PC-9 (cell line): ENCODE measurements around the gene GMNN.
"Not testable (repeated sequence)": the region's sequence is repeated elsewhere in the genome, so short reads cannot be mapped to it uniquely, and the experiment has no call there.

Experiments used
- EZH2 ChIP-seq: fragments of 200-600 bp; sonication (generic); IDR thresholded peaks from 2 replicates; pipeline ENCODE4 v1.8.0; 2017; ENCODE audit warnings: antibody characterized with exemption, low read depth
- TF ChIP-seq, protein P1 (sequence below): fragments of 200-600 bp; sonication (generic); conservative IDR thresholded peaks from 2 replicates; pipeline ENCODE4 v1.6.1; 2017; ENCODE audit warnings: mixed run types, antibody characterized with exemption, mild to moderate bottlenecking, moderate library complexity

DNA sequence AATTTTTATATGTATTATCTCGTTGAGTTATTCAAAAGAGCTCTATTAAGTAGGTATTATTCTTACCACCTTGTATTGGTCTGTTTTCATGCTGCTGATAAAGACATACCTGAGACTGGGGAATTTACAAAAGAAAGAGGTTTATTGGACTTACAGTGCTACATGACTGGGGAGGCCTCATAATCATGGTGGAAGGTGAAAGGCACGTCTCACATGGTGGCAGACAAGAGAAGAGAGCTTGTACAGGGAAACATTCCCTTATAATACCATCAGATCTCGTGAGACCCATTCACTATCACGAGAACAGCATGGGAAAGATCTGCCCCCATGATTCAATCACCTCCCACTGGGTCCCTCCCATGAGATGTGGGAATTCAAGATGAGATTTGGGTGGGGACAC is 20.4 kb upstream of the GMNN start:
- TF ChIP-seq, protein P1, sequence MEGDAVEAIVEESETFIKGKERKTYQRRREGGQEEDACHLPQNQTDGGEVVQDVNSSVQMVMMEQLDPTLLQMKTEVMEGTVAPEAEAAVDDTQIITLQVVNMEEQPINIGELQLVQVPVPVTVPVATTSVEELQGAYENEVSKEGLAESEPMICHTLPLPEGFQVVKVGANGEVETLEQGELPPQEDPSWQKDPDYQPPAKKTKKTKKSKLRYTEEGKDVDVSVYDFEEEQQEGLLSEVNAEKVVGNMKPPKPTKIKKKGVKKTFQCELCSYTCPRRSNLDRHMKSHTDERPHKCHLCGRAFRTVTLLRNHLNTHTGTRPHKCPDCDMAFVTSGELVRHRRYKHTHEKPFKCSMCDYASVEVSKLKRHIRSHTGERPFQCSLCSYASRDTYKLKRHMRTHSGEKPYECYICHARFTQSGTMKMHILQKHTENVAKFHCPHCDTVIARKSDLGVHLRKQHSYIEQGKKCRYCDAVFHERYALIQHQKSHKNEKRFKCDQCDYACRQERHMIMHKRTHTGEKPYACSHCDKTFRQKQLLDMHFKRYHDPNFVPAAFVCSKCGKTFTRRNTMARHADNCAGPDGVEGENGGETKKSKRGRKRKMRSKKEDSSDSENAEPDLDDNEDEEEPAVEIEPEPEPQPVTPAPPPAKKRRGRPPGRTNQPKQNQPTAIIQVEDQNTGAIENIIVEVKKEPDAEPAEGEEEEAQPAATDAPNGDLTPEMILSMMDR: not testable (repeated sequence)
- not testable (repeated sequence) for TF ChIP-seq EZH2
